Measurements from ENCODE around the gene ASL.
"Not testable (repeated sequence)": the region's sequence is repeated elsewhere in the genome, so short reads cannot be mapped to it uniquely, and the experiment has no call there.

Gene ASL

GRCh38 chr7:66076462-66077329 is 1.1 kb downstream of the ASL start:
- no peak for DNase-seq (ENCODE audit: low read depth in 2 of 3, low spot score in 1 of 3)

GRCh38 chr7:66078067-66078466 is 2.4 kb downstream of the ASL start:
- no peak for DNase-seq (ENCODE audit: low read depth in 2 of 3, low spot score in 1 of 3)

- no peak for DNase-seq (ENCODE audit: low read depth in 2 of 3, low spot score in 1 of 3)
Observed at GRCh38 chr7:66082083-66082482, 6.5 kb downstream of the ASL start.

GRCh38 chr7:66082886-66083415 is 7.3 kb downstream of the ASL start:
- no peak for DNase-seq (ENCODE audit: low read depth in 2 of 3, low spot score in 1 of 3)

GRCh38 chr7:66083677-66084076 is 8.1 kb downstream of the ASL start:
- no peak for DNase-seq (ENCODE audit: low read depth in 2 of 3, low spot score in 1 of 3)

- DNase-seq (ENCODE audit: low read depth in 2 of 3, low spot score in 1 of 3), result no peak
Observed at GRCh38 chr7:66088861-66089838, 13.5 kb downstream of the ASL start.

GRCh38 chr7:66092654-66093053 is 17.0 kb downstream of the ASL start:
- DNase-seq (ENCODE audit: low read depth in 2 of 3, low spot score in 1 of 3), result no peak

- DNase-seq (ENCODE audit: low read depth in 2 of 3, low spot score in 1 of 3), result no peak
Observed at GRCh38 chr7:66095010-66095409, 19.4 kb downstream of the ASL start.

- DNase-seq (ENCODE audit: low read depth in 2 of 3, low spot score in 1 of 3), result no peak
Observed at GRCh38 chr7:66099232-66099550, 23.6 kb downstream of the ASL start.

- peak in 1 of 3 donors; percentile 24 for DNase-seq (ENCODE audit: low read depth in 2 of 3, low spot score in 1 of 3)
Observed at GRCh38 chr7:66099551-66100407, 24.2 kb downstream of the ASL start.

- no peak for DNase-seq (ENCODE audit: low read depth in 2 of 3, low spot score in 1 of 3)
Observed at GRCh38 chr7:66100408-66101050, 24.9 kb downstream of the ASL start.

GRCh38 chr7:66102168-66102567 is 26.5 kb downstream of the ASL start:
- DNase-seq (ENCODE audit: low read depth in 2 of 3, low spot score in 1 of 3), result not testable (repeated sequence)

- not testable (repeated sequence) for DNase-seq (ENCODE audit: low read depth in 2 of 3, low spot score in 1 of 3)
Observed at GRCh38 chr7:66103994-66104393, 28.4 kb downstream of the ASL start.

- DNase-seq (ENCODE audit: low read depth in 2 of 3, low spot score in 1 of 3), result no peak
Observed at GRCh38 chr7:66105263-66105748, 29.7 kb downstream of the ASL start.

- DNase-seq (ENCODE audit: low read depth in 2 of 3, low spot score in 1 of 3), result not testable (repeated sequence)
Observed at GRCh38 chr7:66108410-66108809, 32.8 kb downstream of the ASL start.

- no peak for DNase-seq (ENCODE audit: low read depth in 2 of 3, low spot score in 1 of 3)
Observed at GRCh38 chr7:66110856-66111255, 35.2 kb downstream of the ASL start.

- peak; percentile 69 to 79 (median 71) for DNase-seq (ENCODE audit: low read depth in 2 of 3, low spot score in 1 of 3)
Observed at GRCh38 chr7:66114743-66115649, 39.4 kb downstream of the ASL start, which contains the start of gene CRCP. TSS of gene CRCP (plus strand) at chr7:66114847. CDS start at chr7:66114963, 116 bp downstream.

- DNase-seq (ENCODE audit: low read depth in 2 of 3, low spot score in 1 of 3), result not testable (repeated sequence)
Observed at GRCh38 chr7:66116680-66117420, 41.2 kb downstream of the ASL start.

Data from stimulated activated CD4-positive, alpha-beta T cell treated with anti-CD3 and anti-CD28 coated beads, Interleukin-12 subunit alpha, Interleukin-12 subunit beta, amount 100 ng/mL, for 48 hours (primary cell).